ENCODE results near the gene WDR83. TPM values are rescaled to one million over a fixed set of nuclear protein-coding genes. Genes with fewer than 3 reads are reported as not detected.

Gene WDR83
- total and polyA plus RNA-seq, 2 of the 8 experiments (the other 6 are each of a cell fraction or from before 2014, with no cell fraction given): 12.6 to 15.3 TPM

DNA sequence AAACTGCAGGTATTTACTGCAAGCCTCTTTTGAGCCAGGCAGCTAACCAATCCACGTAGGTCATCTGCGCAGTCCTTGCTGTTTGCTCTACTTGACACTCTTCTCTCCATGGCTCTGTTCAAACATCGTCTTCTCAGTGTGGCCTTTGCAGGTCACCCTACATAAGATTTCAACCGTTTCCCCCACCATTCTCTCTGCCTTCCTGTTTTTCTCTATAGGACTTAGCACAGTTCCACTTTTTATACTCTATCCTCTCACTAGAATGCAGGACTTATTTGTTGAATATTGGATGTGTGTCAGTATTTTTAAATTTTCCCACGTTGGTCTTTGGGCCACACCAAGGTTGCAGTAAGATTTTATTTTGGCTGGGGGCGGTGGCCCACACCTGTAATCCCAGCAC is 31.5 kb downstream of the WDR83 start:
- peaks cover 7% of the 10 kb centered on the region; the same call in 1 of the 2 replicates for H3K23me2 ChIP-seq (ENCODE audit: low read depth, low read length)
- H2BK15ac ChIP-seq (ENCODE audit: low read length): no peak overlapping the region
- H3K79me1 ChIP-seq (ENCODE audit: low read depth, low read length): no peaks in the 10 kb centered on the region
- ChIA-PET CTCF (ENCODE audit: partially characterized antibody) (interaction anchor here (1.2 to 1.7 kb wide), 4 partner anchors 16 to 187 kb away, joined by 3 to 6 read pairs (median 4); no protein-coding TSS in a partner anchor), POLR2A (ENCODE audit: partially characterized antibody) (interaction anchor here (0.7 to 9.2 kb wide), 11 partner anchors 10 to 64 kb away, joined by 3 to 93 read pairs (median 7); partner anchors contain the start of genes DHPS, GET3, GNG14 and TNPO2)
- H4K91ac ChIP-seq (replicated peaks; ENCODE audit: insufficient read length, low read length): no peak overlapping the region
- H3K79me2 ChIP-seq (ENCODE audit: control insufficient read depth in 1 of 2, insufficient read depth in 2 of 2, low read length in 2 of 2): no peaks in the 10 kb centered on the region
- no peak overlapping the region for H3K9ac ChIP-seq (replicated peaks in 1 of 4; ENCODE audit: extremely low read depth in 1 of 4, low read depth in 3 of 4, low read length in 3 of 4)
- H3K4me2 ChIP-seq (ENCODE audit: insufficient read depth in 1 of 2, low read depth in 2 of 2, low read length in 2 of 2): no peak overlapping the region
- FAIRE-seq: no peak
- no peak for TF ChIP-seq TEAD4 (IDR thresholded peaks at IDR 0.05; ENCODE audit: low read depth, low read length)
- no peak for TF ChIP-seq RAD21 (IDR thresholded peaks at IDR 0.05 in 1 of 2, conservative IDR thresholded peaks at IDR 0.05 in 1 of 2; ENCODE audit: low read depth in 2 of 2, low read length in 2 of 2)
- no peak for TF ChIP-seq EZH2 (IDR thresholded peaks at IDR 0.05; ENCODE audit: low read depth, low read length, severe bottlenecking)
- H2BK20ac ChIP-seq (ENCODE audit: low read length): no peak overlapping the region
- no peak overlapping the region for H3K56ac ChIP-seq (replicated peaks; ENCODE audit: insufficient read length, low read depth, low read length)
- H2BK120ac ChIP-seq (replicated peaks; ENCODE audit: low read depth, low read length): no peak overlapping the region
- H3K18ac ChIP-seq (ENCODE audit: extremely low read depth, low read length): no peak overlapping the region
- no peak for DNase-seq (ENCODE audit: low read depth in 1 of 2, low spot score in 2 of 2)
- H3K23ac ChIP-seq (ENCODE audit: insufficient read length): no peak overlapping the region
- no peak overlapping the region for H2BK12ac ChIP-seq (ENCODE audit: low read depth, low read length)
- H2AK5ac ChIP-seq (ENCODE audit: low read depth, low read length): no peak overlapping the region
- no peak overlapping the region for H3K14ac ChIP-seq (ENCODE audit: insufficient read length)
- no peak overlapping the region for H2BK5ac ChIP-seq (ENCODE audit: low read depth, low read length)
- WGBS, 2 experiments (ENCODE audit: extremely low coverage in 1 of 2, insufficient coverage in 1 of 2, insufficient read length in 1 of 2, insufficient replicate concordance in 2 of 2, low coverage in 1 of 2, low lambda C conversion rate in 2 of 2, missing lambda C conversion rate in 1 of 2): 88% methylated on average over 6 of the region's 6 CpGs; no CpG with 5 or more reads in 1 of the 2 experiments
- H3K4me3 ChIP-seq (ENCODE audit: extremely low read depth in 1 of 4, insufficient read depth in 2 of 4, low read depth in 3 of 4, low read length in 4 of 4): no peak overlapping the region
- H3K4me1 ChIP-seq (replicated peaks in 1 of 4; ENCODE audit: control insufficient read depth in 3 of 4, insufficient read depth in 4 of 4, low read length in 3 of 4): peaks cover 0 to 7% (median 4%) of the 10 kb centered on the region in 4 experiments; a peak in 2 of 7 replicates
- peaks cover 4 to 6% of the 10 kb centered on the region in 2 experiments for H4K20me1 ChIP-seq (replicated peaks in 1 of 2; ENCODE audit: control insufficient read depth in 1 of 2, insufficient read depth in 2 of 2, low read length in 2 of 2)
- H4K5ac ChIP-seq (ENCODE audit: insufficient read length, low read depth, low read length): no peak overlapping the region
- H2AFZ ChIP-seq (ENCODE audit: low read length): no peak overlapping the region
- H4K8ac ChIP-seq (ENCODE audit: extremely low read depth, insufficient read depth, low read length): no peak overlapping the region
- no peak overlapping the region for H3K4ac ChIP-seq (replicated peaks; ENCODE audit: insufficient read length, low read depth, low read length)
- no peaks in the 10 kb centered on the region for H3K9me3 ChIP-seq (ENCODE audit: insufficient read depth in 2 of 2, low read depth in 1 of 2, low read length in 1 of 2)
- peaks cover 19 to 42% (median 25%) of the 10 kb centered on the region in 4 experiments for H3K36me3 ChIP-seq (ENCODE audit: control insufficient read depth in 2 of 4, insufficient read depth in 4 of 4, low read length in 3 of 4)
- H3K27me3 ChIP-seq (replicated peaks in 1 of 4; ENCODE audit: control insufficient read depth in 3 of 4, extremely low read depth in 1 of 4, insufficient read depth in 3 of 4, low read length in 3 of 4): no peaks in the 10 kb centered on the region
- no peak overlapping the region for H3K27ac ChIP-seq (ENCODE audit: low read depth, low read length)

All from H1 (cell line).